Endothelial cell of umbilical vein (primary cell): ENCODE results near the gene NKTR. TPM values are rescaled to one million over a fixed set of nuclear protein-coding genes. Genes with fewer than 3 reads are reported as not detected.

Experiments
- BruUV-seq: library from RNA; stranded (reverse); fragments of 400-500 nt; replicated peaks from 2 replicates; lab custom pipeline; 2021; lab: Mats Ljungman, UMichigan
- CTCF ChIA-PET: fragments of 300-600, 350-600 bp; sonication (Branson Sonifier 250); formaldehyde crosslinking; loops from one replicate; lab custom pipeline; 2021; ENCODE audit warnings: antibody characterized with exemption, inconsistent platforms; lab: Charles Lee
- POLR2A ChIA-PET: fragments of 300-600, 350-600 bp; sonication (Branson Sonifier 250); formaldehyde crosslinking; loops from one replicate; lab custom pipeline; 2021; ENCODE audit warnings: antibody characterized with exemption, inconsistent platforms; lab: Charles Lee
- DNase-seq: peaks from one replicate; pipeline ENCODE4 v3.0.0-alpha.2; 2011; ENCODE audit warnings: low read depth, low spot score
- FAIRE-seq: peaks from 2 replicates; lab custom pipeline; 2011; peaks lifted over from hg19 to GRCh38; lab: Jason Lieb, UNC
- H2AFZ ChIP-seq: 2 replicates; pipeline ENCODE4 v1.6.0; 2012; ENCODE audit warnings: low read depth, low read length, control low read depth, inconsistent platforms
- H3K27ac ChIP-seq: 2 replicates; pipeline ENCODE4 v1.5.1; 2011; ENCODE audit warnings: low read depth, mild to moderate bottlenecking, control low read depth, low read length, moderate library complexity; ENCODE audit not compliant: insufficient read depth
- H3K27me3 ChIP-seq, 2 experiments: 2 replicates each; pipeline versions ENCODE4 v1.6.0 to v1.6.1; 2011; ENCODE audit warnings: low read length in 2 of 2, mixed read lengths in 1 of 2; ENCODE audit not compliant: control insufficient read depth in 2 of 2, insufficient read depth in 2 of 2
- H3K36me3 ChIP-seq, 2 experiments: 2 replicates in 1 of 2; 3 replicates in 1 of 2; pipeline ENCODE4 v1.5.1; 2011; ENCODE audit warnings: low read length in 2 of 2, mild to moderate bottlenecking in 1 of 2, moderate library complexity in 1 of 2; ENCODE audit not compliant: control insufficient read depth in 2 of 2, insufficient read depth in 2 of 2; ENCODE audit errors: extremely low read depth in 1 of 2
- H3K4me1 ChIP-seq: 3 replicates; pipeline ENCODE4 v1.5.1; 2011; ENCODE audit warnings: mild to moderate bottlenecking, low read length; ENCODE audit not compliant: control insufficient read depth, insufficient read depth; ENCODE audit errors: extremely low read depth
- H3K4me2 ChIP-seq: 2 replicates; pipeline ENCODE4 v1.6.1; 2011; ENCODE audit warnings: low read length, control low read depth, mixed read lengths; ENCODE audit not compliant: insufficient read depth
- H3K4me3 ChIP-seq, 3 experiments: fragments of 200-600 bp in 1 of 3; sonication (generic), shearing (Covaris generic) in 1 of 3; replicated peaks in 1 of 3; 2 replicates each; pipeline ENCODE4 v1.5.1; 2011 to 2016; ENCODE audit warnings: control low read depth in 3 of 3, low read length in 3 of 3, mild to moderate bottlenecking in 2 of 3, inconsistent platforms in 1 of 3, low read depth in 1 of 3, moderate library complexity in 1 of 3; ENCODE audit not compliant: insufficient read depth in 1 of 3
- H3K79me2 ChIP-seq: 2 replicates; pipeline ENCODE4 v1.6.0; 2012; ENCODE audit warnings: low read length, inconsistent platforms; ENCODE audit not compliant: control insufficient read depth, insufficient read depth
- H3K9ac ChIP-seq: replicated peaks from 2 replicates; pipeline ENCODE3; 2011; ENCODE audit warnings: low read length, control low read depth; ENCODE audit not compliant: insufficient read depth; ENCODE audit errors: extremely low read depth
- H3K9me1 ChIP-seq: replicated peaks from 3 replicates; pipeline ENCODE4 v1.6.0; 2011; ENCODE audit warnings: mild to moderate bottlenecking, low read length; ENCODE audit not compliant: control insufficient read depth, insufficient read depth; ENCODE audit errors: extremely low read depth
- H3K9me3 ChIP-seq: replicated peaks from 2 replicates; pipeline ENCODE4 v1.5.1; 2012; ENCODE audit warnings: low read length, inconsistent platforms; ENCODE audit not compliant: control insufficient read depth, insufficient read depth
- H4K20me1 ChIP-seq: replicated peaks from 2 replicates; pipeline ENCODE3; 2011; ENCODE audit warnings: mild to moderate bottlenecking, low read length; ENCODE audit not compliant: control insufficient read depth, insufficient read depth; ENCODE audit errors: extremely low read depth
- EZH2 ChIP-seq: IDR thresholded peaks from 2 replicates; pipeline ENCODE4 v1.6.1; 2012; ENCODE audit warnings: borderline replicate concordance, low read depth, mild to moderate bottlenecking, moderate library complexity, low read length, inconsistent platforms; ENCODE audit not compliant: severe bottlenecking
- FOS ChIP-seq: IDR thresholded peaks from 2 replicates; pipeline ENCODE4 v1.6.1; 2011; ENCODE audit warnings: mild to moderate bottlenecking, low read length, moderate library complexity, borderline replicate concordance; ENCODE audit not compliant: insufficient read depth
- GATA2 ChIP-seq: IDR thresholded peaks from 2 replicates; pipeline ENCODE4 v1.7.0; 2011; ENCODE audit warnings: low read depth, mild to moderate bottlenecking, moderate library complexity, mixed read lengths, low read length; ENCODE audit not compliant: insufficient read length, insufficient read depth
- JUN ChIP-seq: IDR thresholded peaks from 2 replicates; pipeline ENCODE4 v1.6.1; 2011; ENCODE audit warnings: borderline replicate concordance, low read depth; ENCODE audit not compliant: insufficient read length, insufficient read depth
- MYC ChIP-seq: IDR thresholded peaks from one replicate; pipeline ENCODE4 v1.6.1; 2011; ENCODE audit warnings: mild to moderate bottlenecking, low read depth, low read length
- POLR2A ChIP-seq: IDR thresholded peaks from 2 replicates; pipeline ENCODE4 v1.6.1; 2012; ENCODE audit warnings: low read depth, mild to moderate bottlenecking, control low read depth, low read length
- POLR2AphosphoS5 ChIP-seq: IDR thresholded peaks from 2 replicates; pipeline ENCODE4 v1.6.1; 2012; ENCODE audit warnings: low read depth, mild to moderate bottlenecking, control low read depth, low read length, moderate library complexity; ENCODE audit not compliant: insufficient read depth
- dilution Hi-C: fragments of 300-500 bp; cut with MboI; formaldehyde crosslinking; loops from one replicate; pipeline ENCODE4 v1.15.0; 2019; ENCODE audit warnings: low sequenced_read_pairs; ENCODE audit not compliant: extremely low pct_ligation_motif_present
- intact Hi-C: fragments of 100-400 bp; cut with micrococcal nuclease; formaldehyde crosslinking; loops from one replicate; pipeline ENCODE4 v1.10.0; 2022
- polyA plus RNA-seq, 4 experiments: library from polyadenylated mRNA; depleted of rRNA in 3 of 4; stranded (reverse) in 3 of 4; unstranded in 1 of 4; fragments of >200 nt; gene quantifications; 2 replicates each; pipeline versions ENCODE4 v1.2.1 to v1.2.3, GENCODE V29; 2011 to 2012; ENCODE audit warnings: missing spikeins in 1 of 4
- total RNA-seq: library from RNA; stranded (reverse); gene quantifications from 2 replicates; pipeline ENCODE4 v1.2.3, GENCODE V29; 2021
- TF ChIP-seq, protein P1 (sequence below), 2 donors: IDR thresholded peaks; 1 replicate in 1 of 2; 2 replicates in 1 of 2; pipeline ENCODE4 v1.5.1; 2011; ENCODE audit warnings: low read length in 2 of 2, mild to moderate bottlenecking in 2 of 2, moderate library complexity in 2 of 2, control low read depth in 1 of 2, inconsistent platforms in 1 of 2, low read depth in 1 of 2; ENCODE audit not compliant: insufficient read depth in 1 of 2; ENCODE audit errors: extremely low read depth in 1 of 2
- TF ChIP-seq, protein P2 (sequence below): IDR thresholded peaks from 2 replicates; pipeline ENCODE4 v1.6.1; 2011; ENCODE audit not compliant: insufficient read depth, insufficient read length

NKTR gene
- total and polyA plus RNA-seq, 2 donors (not counting 3 experiments of a cell fraction or from before 2014, with no cell fraction given) = 27.4 to 99.0 TPM

GRCh38 chr3:42670051-42670576 lies 69.6 kb downstream of the NKTR start:
- no peak overlapping the region for H3K4me2 ChIP-seq
- H3K9ac ChIP-seq = no peak overlapping the region
- H3K36me3 ChIP-seq = no peaks in the 10 kb centered on the region
- H3K9me1 ChIP-seq = no peaks in the 10 kb centered on the region
- H3K79me2 ChIP-seq = no peaks in the 10 kb centered on the region
- H2AFZ ChIP-seq = no peak overlapping the region
- intact Hi-C loops (no loop called here), dilution Hi-C loops (no loop called here)
- no peak overlapping the region for H3K27ac ChIP-seq
- no peaks in the 10 kb centered on the region for H3K9me3 ChIP-seq
- H4K20me1 ChIP-seq = no peaks in the 10 kb centered on the region
- TF ChIP-seq POLR2A (no peak), EZH2 (no peak), JUN (no peak), POLR2AphosphoS5 (no peak), GATA2 (no peak), MYC (no peak), FOS (no peak)
- TF ChIP-seq, protein P1, sequence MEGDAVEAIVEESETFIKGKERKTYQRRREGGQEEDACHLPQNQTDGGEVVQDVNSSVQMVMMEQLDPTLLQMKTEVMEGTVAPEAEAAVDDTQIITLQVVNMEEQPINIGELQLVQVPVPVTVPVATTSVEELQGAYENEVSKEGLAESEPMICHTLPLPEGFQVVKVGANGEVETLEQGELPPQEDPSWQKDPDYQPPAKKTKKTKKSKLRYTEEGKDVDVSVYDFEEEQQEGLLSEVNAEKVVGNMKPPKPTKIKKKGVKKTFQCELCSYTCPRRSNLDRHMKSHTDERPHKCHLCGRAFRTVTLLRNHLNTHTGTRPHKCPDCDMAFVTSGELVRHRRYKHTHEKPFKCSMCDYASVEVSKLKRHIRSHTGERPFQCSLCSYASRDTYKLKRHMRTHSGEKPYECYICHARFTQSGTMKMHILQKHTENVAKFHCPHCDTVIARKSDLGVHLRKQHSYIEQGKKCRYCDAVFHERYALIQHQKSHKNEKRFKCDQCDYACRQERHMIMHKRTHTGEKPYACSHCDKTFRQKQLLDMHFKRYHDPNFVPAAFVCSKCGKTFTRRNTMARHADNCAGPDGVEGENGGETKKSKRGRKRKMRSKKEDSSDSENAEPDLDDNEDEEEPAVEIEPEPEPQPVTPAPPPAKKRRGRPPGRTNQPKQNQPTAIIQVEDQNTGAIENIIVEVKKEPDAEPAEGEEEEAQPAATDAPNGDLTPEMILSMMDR (IDR thresholded peaks at IDR 0.05; ENCODE audit: extremely low read depth in 1 of 2, insufficient read depth in 1 of 2, low read depth in 1 of 2, low read length in 2 of 2) = no peak
- TF ChIP-seq, protein P2, sequence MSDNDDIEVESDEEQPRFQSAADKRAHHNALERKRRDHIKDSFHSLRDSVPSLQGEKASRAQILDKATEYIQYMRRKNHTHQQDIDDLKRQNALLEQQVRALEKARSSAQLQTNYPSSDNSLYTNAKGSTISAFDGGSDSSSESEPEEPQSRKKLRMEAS = no peak
- no peak for DNase-seq
- no peak for FAIRE-seq
- CTCF ChIA-PET = interaction anchor here (1.3 to 1.7 kb wide), 2 partner anchors 12 kb away, joined by 4 read pairs; no protein-coding TSS in a partner anchor
- H3K4me1 ChIP-seq = no peaks in the 10 kb centered on the region
- H3K27me3 ChIP-seq = no peaks in the 10 kb centered on the region
- POLR2A ChIA-PET = no interaction called here
- H3K4me3 ChIP-seq = no peak overlapping the region
- no TSS peak for BruUV-seq
